Germinal center (tissue), 1 donor: Measurements from ENCODE around the gene BAG3.

Experiments used
- DNase-seq: peaks from one replicate; pipeline ENCODE4 v3.0.0; 2012; ENCODE audit warnings: mixed read lengths, low spot score

Gene BAG3

GRCh38 chr10:119667562-119668328, 16.6 kb downstream of the BAG3 start:
- DNase-seq, result no peak

GRCh38 chr10:119668461-119668860, 17.3 kb downstream of the BAG3 start:
- DNase-seq, result no peak

- DNase-seq, result no peak
These were observed 18.2 kb downstream of the BAG3 start for GRCh38 chr10:119669331-119669730.

GRCh38 chr10:119669975-119670640, 18.9 kb downstream of the BAG3 start:
- DNase-seq, result no peak

GRCh38 chr10:119670717-119671116, 19.5 kb downstream of the BAG3 start:
- no peak for DNase-seq

- DNase-seq, result no peak
These were observed 20.2 kb downstream of the BAG3 start for GRCh38 chr10:119671381-119671780.

- DNase-seq, result no peak
These were observed 21.1 kb downstream of the BAG3 start for GRCh38 chr10:119672291-119672690.

- no peak for DNase-seq
These were observed 22.1 kb downstream of the BAG3 start for GRCh38 chr10:119673271-119673670.

GRCh38 chr10:119675483-119676170, 24.4 kb downstream of the BAG3 start:
- no peak for DNase-seq

- DNase-seq, result no peak
These were observed 25.9 kb downstream of the BAG3 start for GRCh38 chr10:119677126-119677525.

GRCh38 chr10:119677904-119678755, 26.9 kb downstream of the BAG3 start:
- no peak for DNase-seq

- DNase-seq, result no peak
These were observed 28.3 kb downstream of the BAG3 start for GRCh38 chr10:119679480-119679829.

- DNase-seq, result no peak
These were observed 28.9 kb downstream of the BAG3 start for GRCh38 chr10:119680050-119680449.

GRCh38 chr10:119680650-119681081, 29.5 kb downstream of the BAG3 start:
- no peak for DNase-seq

GRCh38 chr10:119686465-119687191, 35.4 kb downstream of the BAG3 start:
- DNase-seq, result peak; percentile 85

GRCh38 chr10:119687192-119688032, 36.2 kb downstream of the BAG3 start:
- no peak for DNase-seq

GRCh38 chr10:119688033-119688508, 36.9 kb downstream of the BAG3 start:
- DNase-seq, result no peak

- no peak for DNase-seq
These were observed 37.9 kb downstream of the BAG3 start for GRCh38 chr10:119689016-119689580.

GRCh38 chr10:119691726-119692125, 40.5 kb downstream of the BAG3 start:
- DNase-seq, result no peak
